NOMO-1 (cell line): ENCODE data around the gene EEF1A2.

ENCODE experiments used
- DNase-seq, 2 experiments: peaks; one replicate each; lab custom pipeline; 2025; ENCODE audit not compliant: unreplicated experiment in 2 of 2; lab: John Stamatoyannopoulos, UW

The EEF1A2 gene

GRCh38 chr20:63500902-63501817 lies 2.3 kb upstream of the EEF1A2 start:
- DNase-seq: no peak

- no peak for DNase-seq
Measured at GRCh38 chr20:63500151-63500901, 1.4 kb upstream of the EEF1A2 start.

GRCh38 chr20:63499338-63499969 lies 571 bp upstream of the EEF1A2 start:
- DNase-seq: no peak

- no peak for DNase-seq
Measured at GRCh38 chr20:63497946-63498935, 642 bp downstream of the EEF1A2 start.

- DNase-seq: no peak
Measured at GRCh38 chr20:63497138-63497945, 1.5 kb downstream of the EEF1A2 start.

- no peak for DNase-seq
Measured at GRCh38 chr20:63496596-63497120, 2.2 kb downstream of the EEF1A2 start.

GRCh38 chr20:63495741-63496595 lies 2.9 kb downstream of the EEF1A2 start:
- peak; percentile 16 to 39 for DNase-seq

- no peak for DNase-seq
Measured at GRCh38 chr20:63495167-63495720, 3.6 kb downstream of the EEF1A2 start.

GRCh38 chr20:63494420-63495166 lies 4.3 kb downstream of the EEF1A2 start:
- DNase-seq: no peak

GRCh38 chr20:63494084-63494419 lies 4.8 kb downstream of the EEF1A2 start:
- no peak for DNase-seq

- no peak for DNase-seq
Measured at GRCh38 chr20:63493563-63494020, 5.3 kb downstream of the EEF1A2 start.

GRCh38 chr20:63492982-63493381 lies 5.9 kb downstream of the EEF1A2 start:
- no peak for DNase-seq

GRCh38 chr20:63492518-63492917 lies 6.4 kb downstream of the EEF1A2 start:
- no peak for DNase-seq

GRCh38 chr20:63491635-63492230 lies 7.2 kb downstream of the EEF1A2 start:
- DNase-seq: no peak

GRCh38 chr20:63491078-63491477 lies 7.8 kb downstream of the EEF1A2 start:
- no peak for DNase-seq

GRCh38 chr20:63490416-63490815 lies 8.5 kb downstream of the EEF1A2 start:
- no peak for DNase-seq
